ENCODE results near the gene ERICH4. TPM values are rescaled to one million over a fixed set of nuclear protein-coding genes. Genes with fewer than 3 reads are reported as not detected.
"Not testable (repeated sequence)": the region's sequence is repeated elsewhere in the genome, so short reads cannot be mapped to it uniquely, and the experiment has no call there.

Gene ERICH4
- total and polyA plus RNA-seq, 2 of the 13 experiments (the other 11 are each of a cell fraction or from before 2014, with no cell fraction given): 0.40 to 0.64 TPM

DNA sequence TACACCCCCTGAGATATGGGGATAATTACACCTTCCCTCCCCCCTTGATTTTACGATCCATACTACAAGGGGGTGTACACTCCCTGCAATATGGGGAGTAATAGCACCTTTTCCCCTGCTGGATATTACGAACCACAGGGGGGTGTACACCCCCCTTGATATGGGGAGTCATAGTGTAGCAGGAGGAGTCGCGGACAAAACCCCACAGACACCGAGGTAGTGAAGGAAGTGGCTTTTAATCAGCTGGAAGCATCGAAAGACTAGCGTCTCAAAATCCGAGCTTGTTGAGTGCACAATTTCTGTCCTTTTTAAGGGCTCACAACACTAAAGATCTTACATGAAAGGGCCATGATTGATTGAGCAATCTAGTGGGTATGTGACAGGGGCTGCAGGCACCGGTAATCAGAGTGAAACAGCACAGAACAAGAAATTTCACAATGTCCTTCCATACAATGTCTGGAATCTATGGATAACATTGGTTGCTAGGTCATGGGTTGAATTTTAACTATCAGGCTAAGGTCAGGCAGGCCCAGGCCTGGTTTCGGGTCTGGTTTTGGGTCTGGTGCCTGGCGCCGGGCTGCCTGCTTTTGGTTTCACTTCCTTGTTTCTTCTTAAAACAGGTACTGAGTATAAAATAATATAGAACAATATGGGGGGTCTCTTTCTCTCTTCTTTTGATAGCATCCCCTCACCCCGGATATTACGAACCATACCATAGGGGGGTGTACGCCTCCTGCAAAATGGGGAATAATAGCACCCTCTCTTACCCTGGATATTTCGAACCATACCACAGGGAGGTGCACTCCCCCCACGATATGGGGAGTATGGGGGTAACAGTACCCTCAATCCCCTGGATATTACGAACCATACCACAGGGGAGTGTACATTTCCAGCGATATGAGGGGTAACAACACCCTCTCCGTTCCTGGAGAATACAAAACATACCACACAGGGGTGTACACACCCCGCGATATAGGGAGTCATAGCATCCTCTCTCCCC lies 20.6 kb downstream of the ERICH4 start:
- H3K79me2 ChIP-seq (ENCODE audit: insufficient read depth, low read length); in situ Hi-C loops (cut with HindIII; ENCODE audit: extremely low pct_ligation_motif_present, low pct_unique_long_range_greater_than_20kb); H3K9ac ChIP-seq (ENCODE audit: insufficient read depth, low read depth, low read length); H3K27ac ChIP-seq (ENCODE audit: extremely low read length, insufficient read depth, low read length); H4K20me1 ChIP-seq (ENCODE audit: insufficient read depth, low read length); H3K4me1 ChIP-seq (ENCODE audit: insufficient read depth, low read length); ATAC-seq; H3K27me3 ChIP-seq (ENCODE audit: control insufficient read depth in 1 of 2, insufficient read depth in 2 of 2, low read length in 2 of 2); H2AFZ ChIP-seq (ENCODE audit: low read length); H3K36me3 ChIP-seq (replicated peaks in 1 of 2; ENCODE audit: control insufficient read depth in 1 of 2, insufficient read depth in 2 of 2, low read length in 2 of 2); H3K9me3 ChIP-seq (ENCODE audit: low read length); intact Hi-C loops (cut with micrococcal nuclease; ENCODE audit: unreplicated experiment); BruUV-seq (replicated peaks); CTCF ChIA-PET (ENCODE audit: low intra/inter-chr PET ratio, low total read pairs); POLR2A ChIA-PET: not testable (repeated sequence)
- FAIRE-seq: peak; percentile 73
- Histone ChIP-seq H3K4me2 (ENCODE audit: low read depth, low read length) (peak overlapping the region; percentile 68), H3K4me3 (replicated peaks in 1 of 3; ENCODE audit: insufficient read depth in 1 of 3, low read depth in 2 of 3, low read length in 3 of 3) (peak overlapping the region in 1 of 3 experiments; percentile 10; a peak in 1 of 6 replicates)
- peak; percentile 50 for DNase-seq (ENCODE audit: low spot score)
- 36% methylated on average over 20 of the region's 22 CpGs for WGBS (ENCODE audit: low lambda C conversion rate)
- TF ChIP-seq CEBPB (IDR thresholded peaks at IDR 0.05; ENCODE audit: borderline replicate concordance, low read depth, low read length) (peak; percentile 79), ZNF3 (CRISPR knock-in tag; IDR thresholded peaks at IDR 0.05) (0 out of 2 replicates have a peak, but pooled peaks have one; percentile 25), NR2C2 (CRISPR knock-in tag; IDR thresholded peaks at IDR 0.05; ENCODE audit: borderline replicate concordance) (0 out of 2 replicates have a peak, but pooled peaks have one; percentile 22), SAP130 (CRISPR knock-in tag; IDR thresholded peaks at IDR 0.05; ENCODE audit: low read depth) (0 out of 2 replicates have a peak, but pooled peaks have one; percentile 12), CEBPG (CRISPR knock-in tag; IDR thresholded peaks at IDR 0.05) (peak; percentile 85), TEAD3 (CRISPR knock-in tag; optimal IDR thresholded peaks at IDR 0.05; ENCODE audit: borderline replicate concordance) (peak; percentile 15), GATAD2A (CRISPR knock-in tag; IDR thresholded peaks at IDR 0.05) (peak; percentile 29; the same call in 1 of the 2 replicates), ZNF12 (CRISPR knock-in tag; IDR thresholded peaks at IDR 0.05) (peak; percentile 94)
- TF ChIP-seq, protein P1, sequence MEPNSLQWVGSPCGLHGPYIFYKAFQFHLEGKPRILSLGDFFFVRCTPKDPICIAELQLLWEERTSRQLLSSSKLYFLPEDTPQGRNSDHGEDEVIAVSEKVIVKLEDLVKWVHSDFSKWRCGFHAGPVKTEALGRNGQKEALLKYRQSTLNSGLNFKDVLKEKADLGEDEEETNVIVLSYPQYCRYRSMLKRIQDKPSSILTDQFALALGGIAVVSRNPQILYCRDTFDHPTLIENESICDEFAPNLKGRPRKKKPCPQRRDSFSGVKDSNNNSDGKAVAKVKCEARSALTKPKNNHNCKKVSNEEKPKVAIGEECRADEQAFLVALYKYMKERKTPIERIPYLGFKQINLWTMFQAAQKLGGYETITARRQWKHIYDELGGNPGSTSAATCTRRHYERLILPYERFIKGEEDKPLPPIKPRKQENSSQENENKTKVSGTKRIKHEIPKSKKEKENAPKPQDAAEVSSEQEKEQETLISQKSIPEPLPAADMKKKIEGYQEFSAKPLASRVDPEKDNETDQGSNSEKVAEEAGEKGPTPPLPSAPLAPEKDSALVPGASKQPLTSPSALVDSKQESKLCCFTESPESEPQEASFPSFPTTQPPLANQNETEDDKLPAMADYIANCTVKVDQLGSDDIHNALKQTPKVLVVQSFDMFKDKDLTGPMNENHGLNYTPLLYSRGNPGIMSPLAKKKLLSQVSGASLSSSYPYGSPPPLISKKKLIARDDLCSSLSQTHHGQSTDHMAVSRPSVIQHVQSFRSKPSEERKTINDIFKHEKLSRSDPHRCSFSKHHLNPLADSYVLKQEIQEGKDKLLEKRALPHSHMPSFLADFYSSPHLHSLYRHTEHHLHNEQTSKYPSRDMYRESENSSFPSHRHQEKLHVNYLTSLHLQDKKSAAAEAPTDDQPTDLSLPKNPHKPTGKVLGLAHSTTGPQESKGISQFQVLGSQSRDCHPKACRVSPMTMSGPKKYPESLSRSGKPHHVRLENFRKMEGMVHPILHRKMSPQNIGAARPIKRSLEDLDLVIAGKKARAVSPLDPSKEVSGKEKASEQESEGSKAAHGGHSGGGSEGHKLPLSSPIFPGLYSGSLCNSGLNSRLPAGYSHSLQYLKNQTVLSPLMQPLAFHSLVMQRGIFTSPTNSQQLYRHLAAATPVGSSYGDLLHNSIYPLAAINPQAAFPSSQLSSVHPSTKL (CRISPR knock-in tag; IDR thresholded peaks at IDR 0.05): 0 out of 2 replicates have a peak, but pooled peaks have one; percentile 11
- TF ChIP-seq, protein P2, sequence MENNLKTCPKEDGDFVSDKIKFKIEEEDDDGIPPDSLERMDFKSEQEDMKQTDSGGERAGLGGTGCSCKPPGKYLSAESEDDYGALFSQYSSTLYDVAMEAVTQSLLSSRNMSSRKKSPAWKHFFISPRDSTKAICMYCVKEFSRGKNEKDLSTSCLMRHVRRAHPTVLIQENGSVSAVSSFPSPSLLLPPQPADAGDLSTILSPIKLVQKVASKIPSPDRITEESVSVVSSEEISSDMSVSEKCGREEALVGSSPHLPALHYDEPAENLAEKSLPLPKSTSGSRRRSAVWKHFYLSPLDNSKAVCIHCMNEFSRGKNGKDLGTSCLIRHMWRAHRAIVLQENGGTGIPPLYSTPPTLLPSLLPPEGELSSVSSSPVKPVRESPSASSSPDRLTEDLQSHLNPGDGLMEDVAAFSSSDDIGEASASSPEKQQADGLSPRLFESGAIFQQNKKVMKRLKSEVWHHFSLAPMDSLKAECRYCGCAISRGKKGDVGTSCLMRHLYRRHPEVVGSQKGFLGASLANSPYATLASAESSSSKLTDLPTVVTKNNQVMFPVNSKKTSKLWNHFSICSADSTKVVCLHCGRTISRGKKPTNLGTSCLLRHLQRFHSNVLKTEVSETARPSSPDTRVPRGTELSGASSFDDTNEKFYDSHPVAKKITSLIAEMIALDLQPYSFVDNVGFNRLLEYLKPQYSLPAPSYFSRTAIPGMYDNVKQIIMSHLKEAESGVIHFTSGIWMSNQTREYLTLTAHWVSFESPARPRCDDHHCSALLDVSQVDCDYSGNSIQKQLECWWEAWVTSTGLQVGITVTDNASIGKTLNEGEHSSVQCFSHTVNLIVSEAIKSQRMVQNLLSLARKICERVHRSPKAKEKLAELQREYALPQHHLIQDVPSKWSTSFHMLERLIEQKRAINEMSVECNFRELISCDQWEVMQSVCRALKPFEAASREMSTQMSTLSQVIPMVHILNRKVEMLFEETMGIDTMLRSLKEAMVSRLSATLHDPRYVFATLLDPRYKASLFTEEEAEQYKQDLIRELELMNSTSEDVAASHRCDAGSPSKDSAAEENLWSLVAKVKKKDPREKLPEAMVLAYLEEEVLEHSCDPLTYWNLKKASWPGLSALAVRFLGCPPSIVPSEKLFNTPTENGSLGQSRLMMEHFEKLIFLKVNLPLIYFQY (CRISPR knock-in tag; IDR thresholded peaks at IDR 0.05; ENCODE audit: borderline replicate concordance): 0 out of 2 replicates have a peak, but pooled peaks have one; percentile 44
- TF ChIP-seq, protein P3, sequence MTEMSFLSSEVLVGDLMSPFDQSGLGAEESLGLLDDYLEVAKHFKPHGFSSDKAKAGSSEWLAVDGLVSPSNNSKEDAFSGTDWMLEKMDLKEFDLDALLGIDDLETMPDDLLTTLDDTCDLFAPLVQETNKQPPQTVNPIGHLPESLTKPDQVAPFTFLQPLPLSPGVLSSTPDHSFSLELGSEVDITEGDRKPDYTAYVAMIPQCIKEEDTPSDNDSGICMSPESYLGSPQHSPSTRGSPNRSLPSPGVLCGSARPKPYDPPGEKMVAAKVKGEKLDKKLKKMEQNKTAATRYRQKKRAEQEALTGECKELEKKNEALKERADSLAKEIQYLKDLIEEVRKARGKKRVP (CRISPR knock-in tag; IDR thresholded peaks at IDR 0.05): peak in 1 of 2 experiments; percentile 28; a peak in 1 of 4 replicates
- TF ChIP-seq, protein P4, sequence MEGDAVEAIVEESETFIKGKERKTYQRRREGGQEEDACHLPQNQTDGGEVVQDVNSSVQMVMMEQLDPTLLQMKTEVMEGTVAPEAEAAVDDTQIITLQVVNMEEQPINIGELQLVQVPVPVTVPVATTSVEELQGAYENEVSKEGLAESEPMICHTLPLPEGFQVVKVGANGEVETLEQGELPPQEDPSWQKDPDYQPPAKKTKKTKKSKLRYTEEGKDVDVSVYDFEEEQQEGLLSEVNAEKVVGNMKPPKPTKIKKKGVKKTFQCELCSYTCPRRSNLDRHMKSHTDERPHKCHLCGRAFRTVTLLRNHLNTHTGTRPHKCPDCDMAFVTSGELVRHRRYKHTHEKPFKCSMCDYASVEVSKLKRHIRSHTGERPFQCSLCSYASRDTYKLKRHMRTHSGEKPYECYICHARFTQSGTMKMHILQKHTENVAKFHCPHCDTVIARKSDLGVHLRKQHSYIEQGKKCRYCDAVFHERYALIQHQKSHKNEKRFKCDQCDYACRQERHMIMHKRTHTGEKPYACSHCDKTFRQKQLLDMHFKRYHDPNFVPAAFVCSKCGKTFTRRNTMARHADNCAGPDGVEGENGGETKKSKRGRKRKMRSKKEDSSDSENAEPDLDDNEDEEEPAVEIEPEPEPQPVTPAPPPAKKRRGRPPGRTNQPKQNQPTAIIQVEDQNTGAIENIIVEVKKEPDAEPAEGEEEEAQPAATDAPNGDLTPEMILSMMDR (CRISPR knock-in tag; IDR thresholded peaks at IDR 0.05): peak; percentile 19; the same call in 1 of the 2 replicates

Measured in HepG2 (cell line).